GM21528 (cell line): Measurements from ENCODE around the gene ITGBL1.

ENCODE experiments used
- ATAC-seq: cut with Tn5 transposase; IDR thresholded peaks from one replicate; pipeline ENCODE4 v1.9.1; 2021; ENCODE audit warnings: mild to moderate bottlenecking, moderate library complexity; ENCODE audit not compliant: unreplicated experiment, low FRiP score

The ITGBL1 gene

DNA sequence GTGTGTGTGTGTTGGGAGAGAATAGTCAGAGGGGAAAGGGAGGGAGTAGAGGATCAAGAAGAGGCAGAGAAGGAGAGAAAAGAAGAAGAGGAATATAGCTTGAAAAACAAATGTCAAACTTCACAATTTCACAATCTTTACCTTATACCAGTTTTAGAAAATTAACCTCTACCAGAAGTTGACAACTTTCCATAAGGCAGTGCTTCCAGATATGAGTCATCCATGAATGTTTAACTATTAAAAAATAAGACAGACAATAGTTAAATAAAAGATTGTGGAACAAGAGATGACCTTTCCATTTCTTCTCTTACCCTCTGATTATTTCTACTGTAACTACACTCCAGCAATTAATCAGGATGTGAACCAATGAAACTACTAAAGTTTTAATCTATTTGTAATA, 229.4 kb downstream of the ITGBL1 start:
- no peak for ATAC-seq

DNA sequence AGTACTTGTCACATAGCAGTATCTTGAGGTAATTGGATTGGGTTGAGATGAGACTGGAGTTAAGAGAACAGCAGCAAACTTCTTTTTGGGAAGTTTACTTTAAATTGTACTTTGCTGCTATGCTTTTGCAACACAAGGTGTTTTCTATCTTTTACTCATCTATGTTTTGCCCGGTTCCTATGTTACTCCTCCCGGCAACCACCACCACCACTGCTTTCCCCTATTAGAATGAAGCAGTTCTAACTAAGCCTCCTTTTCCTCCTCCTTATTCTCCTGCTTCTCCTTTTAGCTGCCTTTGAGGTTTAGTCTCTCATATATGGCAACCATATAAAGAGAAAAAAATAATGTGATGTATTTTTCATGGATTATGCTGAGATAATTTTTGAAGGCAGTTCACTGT, 233.5 kb downstream of the ITGBL1 start:
- ATAC-seq, result no peak

DNA sequence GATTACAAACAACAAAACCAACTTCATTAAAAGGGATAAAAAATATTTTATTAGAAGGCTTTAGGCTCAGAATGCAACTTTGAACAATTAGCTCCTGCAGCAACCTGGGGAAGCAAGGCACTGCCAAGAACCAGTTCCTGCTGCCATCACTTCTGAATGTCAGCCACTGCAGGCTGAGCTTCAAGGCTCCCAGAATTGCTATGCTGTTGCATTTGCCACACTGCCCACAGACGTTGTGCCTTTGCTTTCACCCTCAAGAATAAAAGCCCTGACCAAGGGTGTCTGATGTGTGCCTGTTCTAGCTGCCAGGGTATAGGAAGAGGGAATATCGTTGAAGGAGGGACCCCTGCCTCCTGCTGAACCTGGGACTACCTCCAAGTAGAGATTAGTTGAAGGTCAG, 238.4 kb downstream of the ITGBL1 start:
- ATAC-seq, result no peak

DNA sequence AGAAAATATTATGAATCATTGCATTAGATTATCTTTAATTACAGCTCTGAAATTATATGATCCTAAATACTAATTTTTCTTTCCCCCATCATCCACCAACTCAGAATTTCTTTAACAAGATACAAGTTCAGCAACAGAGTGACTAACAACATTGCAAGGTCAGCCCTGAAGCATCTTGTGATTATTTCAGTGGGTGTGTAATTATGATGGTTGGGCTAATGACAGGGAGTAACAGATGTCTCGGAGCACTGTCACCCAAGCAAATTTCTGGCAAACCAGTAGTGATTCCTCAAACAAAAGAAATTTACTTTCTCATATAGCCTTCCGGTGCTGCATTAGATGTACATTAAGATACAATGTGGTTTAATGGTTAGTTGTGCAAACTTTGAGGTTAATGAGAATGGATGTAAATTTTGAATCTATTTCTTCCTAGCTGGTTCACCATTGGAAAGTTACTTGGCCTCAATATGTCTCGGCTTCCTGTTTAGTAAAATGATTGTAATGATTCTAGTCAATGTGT, 238.9 kb downstream of the ITGBL1 start:
- ATAC-seq, result no peak

DNA sequence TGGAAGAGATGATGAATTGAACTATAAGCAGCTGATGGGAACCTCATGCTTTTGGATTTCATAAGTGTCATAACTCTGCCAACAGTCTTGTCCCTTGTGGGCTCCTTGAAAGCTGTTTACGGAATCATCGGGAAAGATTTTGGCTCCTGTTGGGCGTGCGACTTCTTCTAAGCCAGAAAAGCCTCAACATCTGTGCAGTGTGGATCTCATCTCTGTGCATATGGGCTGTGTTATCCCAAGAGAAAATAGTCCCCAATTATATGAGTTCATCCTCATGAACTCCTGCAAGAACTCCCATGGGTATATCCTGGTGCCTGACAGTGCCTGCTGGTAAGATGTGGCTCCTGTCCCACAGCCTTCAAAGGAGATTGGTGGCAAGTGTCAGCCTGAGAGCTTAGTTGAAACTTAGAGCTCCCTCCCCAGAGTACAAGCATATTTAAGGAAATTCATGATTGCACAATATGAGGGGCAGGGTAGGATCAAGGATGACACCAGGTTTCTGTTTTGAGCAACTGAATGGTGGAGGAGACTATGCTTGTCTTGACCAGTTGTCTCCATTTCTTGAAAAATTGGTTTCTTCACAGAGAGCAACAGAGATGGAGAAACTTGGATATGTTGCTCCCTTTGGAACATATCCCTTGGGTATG, 243.5 kb downstream of the ITGBL1 start:
- no peak for ATAC-seq

DNA sequence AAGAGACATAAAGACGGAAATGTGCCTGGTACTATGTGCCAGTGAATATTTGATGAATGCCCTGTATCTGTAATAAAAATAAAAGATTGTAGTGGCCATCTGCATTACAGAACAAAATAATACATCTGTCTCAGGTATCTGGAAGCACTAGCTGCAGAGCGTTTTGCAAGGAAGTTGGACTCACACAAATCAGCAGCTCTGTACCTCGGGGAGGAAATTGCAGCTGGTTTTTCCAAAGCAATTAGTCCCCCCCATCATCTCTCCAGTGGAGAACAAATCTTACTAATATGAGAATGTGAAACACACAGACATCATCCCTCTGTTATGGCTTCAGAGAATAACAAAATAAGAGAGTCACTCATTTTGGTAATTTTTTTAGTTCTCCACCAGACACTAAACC, 245.3 kb downstream of the ITGBL1 start:
- no peak for ATAC-seq

DNA sequence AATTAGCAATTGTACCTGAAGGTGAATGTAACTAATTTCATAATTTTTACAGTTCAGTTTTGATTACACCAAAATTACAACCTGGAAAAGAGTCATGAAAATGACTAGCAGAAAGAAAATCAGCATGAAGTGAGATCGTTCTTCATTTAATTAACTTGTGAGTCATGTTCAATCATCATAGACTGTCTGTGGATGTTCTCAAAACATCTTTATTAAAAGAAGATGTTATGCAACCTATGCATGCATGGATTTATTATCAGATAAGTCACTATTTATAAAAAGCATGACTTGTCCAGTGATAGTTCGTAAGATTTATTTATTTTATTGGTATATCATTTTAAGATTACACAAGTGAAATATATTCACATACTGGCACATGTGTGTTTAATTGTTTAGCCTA, 245.9 kb downstream of the ITGBL1 start:
- no peak for ATAC-seq

DNA sequence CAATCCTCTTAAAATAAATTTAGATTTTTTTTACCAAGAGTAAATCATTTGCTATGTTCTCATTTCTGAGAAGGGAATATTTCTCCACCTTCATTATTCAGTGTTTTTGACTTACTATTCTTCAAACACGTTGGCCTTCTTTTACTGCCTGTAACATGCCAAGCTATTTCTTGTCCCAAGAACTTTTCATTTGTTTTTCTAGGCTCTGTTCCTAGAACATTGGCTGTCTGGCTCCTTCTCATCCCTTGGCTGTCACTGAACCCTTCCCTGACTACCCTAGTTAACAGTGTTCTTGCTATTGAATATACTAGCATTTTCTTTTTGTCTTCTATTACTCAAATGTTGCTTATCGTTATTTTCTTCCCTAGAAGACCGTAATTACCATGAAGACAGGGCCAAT, 248.1 kb downstream of the ITGBL1 start:
- no peak for ATAC-seq

DNA sequence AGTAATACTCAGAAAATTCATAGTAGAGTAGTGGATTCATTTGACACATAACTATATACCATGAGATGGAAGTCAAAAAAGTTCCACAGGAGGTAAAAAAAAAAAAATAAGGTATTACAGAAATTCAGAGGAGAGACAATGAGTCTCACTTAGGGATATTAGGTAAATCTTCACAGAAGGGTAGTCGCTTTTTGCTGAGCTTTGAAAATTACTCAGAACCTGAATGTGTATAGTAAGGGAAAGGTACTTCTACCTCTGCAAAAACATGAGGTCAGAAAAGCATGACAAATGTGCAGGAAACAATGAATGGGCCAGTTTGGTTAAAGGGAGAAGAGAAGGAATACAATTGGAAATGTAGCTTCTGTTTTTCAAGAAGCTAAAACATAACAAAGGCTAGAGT, 250.6 kb downstream of the ITGBL1 start:
- no peak for ATAC-seq

DNA sequence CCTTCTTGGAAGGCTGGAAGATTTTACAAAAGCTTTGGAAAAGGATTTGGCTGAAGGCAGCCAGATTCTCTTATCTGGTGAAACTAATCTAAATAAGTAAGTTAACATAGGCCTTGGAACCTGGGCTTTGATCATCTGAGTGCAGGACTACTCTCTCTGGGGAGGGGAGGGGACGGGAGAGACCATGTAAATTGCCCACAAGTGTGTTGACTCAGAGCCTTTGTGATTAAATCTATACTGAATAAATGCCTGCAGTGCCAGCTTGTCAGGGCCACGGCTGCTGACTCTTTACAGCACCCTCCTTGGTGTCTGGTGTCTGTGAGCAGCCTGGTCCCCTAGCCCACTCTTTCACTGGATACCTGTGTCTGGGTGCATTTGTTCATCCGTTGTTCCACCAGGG, 251.4 kb downstream of the ITGBL1 start:
- no peak for ATAC-seq

DNA sequence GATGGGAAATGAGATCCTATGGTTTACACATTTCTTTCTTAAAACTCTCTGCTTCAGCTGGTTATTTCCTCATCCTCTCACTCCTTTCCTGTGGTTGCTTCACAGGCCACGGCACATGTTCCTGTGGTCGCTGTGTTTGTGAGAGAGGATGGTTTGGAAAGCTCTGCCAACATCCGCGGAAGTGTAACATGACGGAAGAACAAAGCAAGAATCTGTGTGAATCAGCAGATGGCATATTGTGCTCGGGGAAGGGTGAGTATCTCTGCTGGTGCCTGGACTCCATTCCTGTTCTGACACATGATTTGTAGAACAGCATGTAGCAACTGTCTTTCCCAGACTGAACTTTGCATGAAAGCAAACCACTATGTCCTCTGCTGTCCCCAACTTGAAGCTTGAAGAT, 254.2 kb downstream of the ITGBL1 start:
- no peak for ATAC-seq

DNA sequence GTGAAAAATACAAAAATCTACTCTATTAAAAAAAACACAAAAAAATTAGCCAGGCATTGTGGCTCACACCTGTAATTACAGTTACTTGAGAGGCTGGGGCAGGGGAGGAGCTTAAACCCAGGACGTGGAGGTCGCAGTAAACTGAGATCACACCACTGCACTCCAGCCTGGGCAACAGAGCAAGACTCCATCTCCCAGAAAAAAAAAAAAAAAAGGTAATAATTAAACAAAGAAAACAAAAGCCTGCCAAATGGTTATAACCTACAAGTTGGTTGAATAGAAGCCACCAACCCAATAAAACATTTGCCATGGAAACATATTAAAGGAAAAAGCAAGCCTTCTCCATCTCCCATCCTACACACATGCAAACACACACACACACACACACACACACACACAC, 255.2 kb downstream of the ITGBL1 start:
- ATAC-seq, result no peak

DNA sequence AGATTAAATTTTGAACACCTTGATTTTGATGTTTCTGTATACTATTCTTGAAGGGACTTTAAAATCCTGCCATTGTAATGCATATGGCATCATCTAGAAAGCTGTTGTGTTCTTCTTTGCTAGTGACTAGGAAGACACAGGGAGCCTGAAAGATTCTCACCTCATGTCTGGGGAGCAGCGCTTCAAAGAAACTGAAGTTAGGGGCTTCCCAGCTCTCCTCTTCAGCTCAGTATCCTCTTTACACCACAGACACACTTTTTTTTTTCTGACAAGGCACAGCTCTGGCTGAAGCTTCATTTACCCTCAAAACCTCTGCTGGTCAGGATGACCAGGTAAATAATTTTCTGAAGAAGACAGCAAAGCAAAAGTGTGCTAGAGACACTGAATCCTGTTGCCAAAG, 255.6 kb downstream of the ITGBL1 start:
- no peak for ATAC-seq

DNA sequence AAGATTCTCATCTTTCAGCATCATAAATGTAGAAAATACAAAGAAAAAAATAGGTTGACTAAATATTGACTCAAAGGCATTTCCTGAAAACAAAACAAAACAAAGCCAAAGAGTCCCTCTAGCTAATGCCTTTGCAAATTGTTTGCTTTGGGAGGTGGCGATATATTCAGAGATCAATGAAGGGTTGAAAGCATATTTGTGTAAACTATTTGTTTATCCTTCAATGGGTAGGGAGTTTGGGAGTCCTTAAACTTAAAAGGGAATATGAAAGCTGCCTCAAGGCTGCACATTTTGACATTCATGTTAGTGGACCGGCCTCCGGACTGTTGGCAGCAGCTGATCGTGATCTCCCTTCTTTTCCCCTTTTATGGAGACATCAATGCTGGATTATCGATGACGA, 257.5 kb downstream of the ITGBL1 start:
- ATAC-seq, result no peak

DNA sequence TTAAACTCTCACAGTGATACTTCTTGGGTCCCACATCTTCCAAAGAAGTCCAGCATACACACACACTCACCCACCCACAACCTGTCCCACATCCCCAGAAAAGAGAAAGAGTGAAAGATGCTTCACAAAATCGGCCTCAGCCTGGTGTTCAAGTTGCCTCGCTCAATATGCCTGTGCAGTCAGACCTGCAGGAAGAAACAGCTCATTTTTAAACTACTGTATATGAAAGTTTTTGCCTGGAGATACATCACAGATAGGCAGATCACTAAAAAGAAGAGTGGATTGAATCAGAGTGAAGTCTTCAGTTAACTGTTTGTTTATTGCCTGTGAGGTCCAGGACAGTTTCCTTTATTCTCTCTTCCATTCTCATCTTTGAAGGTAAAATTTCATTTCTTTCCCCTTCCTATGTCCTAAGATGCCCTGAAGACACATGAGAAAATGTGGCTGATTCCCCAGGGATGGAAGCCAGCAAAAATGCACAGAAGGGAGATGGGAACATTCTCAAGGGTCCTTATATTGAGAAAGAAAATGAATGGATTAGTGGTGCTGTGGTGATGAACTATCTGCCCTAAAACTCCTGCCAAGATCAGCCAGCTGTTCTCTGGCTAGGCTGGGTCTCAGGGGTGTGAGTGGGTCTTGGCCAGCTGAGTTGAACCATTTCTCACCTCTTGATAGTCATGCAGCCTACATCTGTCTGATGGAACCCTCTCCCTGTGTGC, 259.0 kb downstream of the ITGBL1 start:
- ATAC-seq, result no peak

DNA sequence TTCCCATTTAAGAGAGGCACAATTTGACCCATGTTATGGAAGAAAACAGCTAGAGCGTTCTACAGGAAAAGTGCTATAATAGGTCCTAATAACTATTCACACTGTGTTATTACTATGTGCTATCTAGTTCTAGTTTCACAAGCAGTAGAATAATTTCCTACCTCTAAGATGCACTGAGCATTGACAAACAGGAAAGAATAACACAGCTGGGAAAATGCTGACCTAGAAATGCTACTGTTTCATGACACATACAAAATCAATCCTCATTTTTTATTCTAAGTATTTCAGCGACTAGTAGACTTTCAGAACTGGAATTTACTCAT, 259.5 kb downstream of the ITGBL1 start:
- ATAC-seq, result no peak

DNA sequence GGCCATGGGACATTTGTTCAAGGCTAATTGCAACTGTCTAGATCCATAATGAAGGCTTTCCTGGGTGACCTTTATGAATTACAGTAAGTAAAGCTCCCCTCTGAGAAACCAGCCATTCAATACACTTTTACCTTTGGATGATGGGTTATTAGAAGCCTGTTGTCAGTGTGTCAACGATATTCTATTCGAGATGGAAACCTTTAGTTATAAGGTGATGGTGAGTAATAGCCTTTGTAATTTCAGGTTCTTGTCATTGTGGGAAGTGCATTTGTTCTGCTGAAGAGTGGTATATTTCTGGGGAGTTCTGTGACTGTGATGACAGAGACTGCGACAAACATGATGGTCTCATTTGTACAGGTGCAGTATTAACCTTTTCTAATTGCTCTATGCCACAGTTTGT, 261.7 kb downstream of the ITGBL1 start:
- ATAC-seq, result no peak

DNA sequence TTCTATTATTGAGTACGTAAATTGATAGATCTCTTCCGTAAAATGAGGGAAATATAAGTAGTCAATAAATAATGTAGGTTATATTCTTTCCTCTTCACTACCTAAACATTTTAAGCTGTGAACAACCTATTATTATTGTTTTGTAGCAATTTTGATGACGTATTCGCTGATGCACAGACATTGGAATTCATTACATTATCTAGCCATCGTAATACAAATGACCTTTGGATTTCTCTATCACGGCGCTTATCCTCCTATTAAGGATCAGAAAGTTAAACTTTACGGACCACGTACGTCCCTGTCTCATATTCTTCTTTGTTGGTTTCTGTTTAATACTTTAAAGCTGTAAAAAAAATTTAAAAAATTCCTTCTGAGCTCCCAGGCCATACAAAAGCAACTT, 264.9 kb downstream of the ITGBL1 start:
- no peak for ATAC-seq

DNA sequence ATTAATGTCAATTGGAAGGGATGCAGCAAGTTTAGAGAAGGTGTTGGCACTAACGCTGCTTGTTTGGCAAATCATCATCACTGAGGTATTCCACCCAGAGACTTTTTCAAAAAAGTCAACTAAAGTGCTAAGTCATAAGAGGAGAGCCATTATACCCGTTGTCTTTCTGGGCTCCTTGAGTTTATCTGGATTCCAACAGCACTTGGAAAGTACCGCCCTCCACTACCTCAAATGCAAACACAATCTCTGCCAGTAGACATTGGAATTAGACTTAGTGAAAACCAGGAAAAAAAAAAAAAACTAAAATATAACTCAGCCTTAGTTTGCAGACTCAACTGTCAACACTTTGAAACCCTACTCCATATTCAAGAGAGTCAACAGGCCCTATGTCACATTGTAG, 266.0 kb downstream of the ITGBL1 start:
- no peak for ATAC-seq

DNA sequence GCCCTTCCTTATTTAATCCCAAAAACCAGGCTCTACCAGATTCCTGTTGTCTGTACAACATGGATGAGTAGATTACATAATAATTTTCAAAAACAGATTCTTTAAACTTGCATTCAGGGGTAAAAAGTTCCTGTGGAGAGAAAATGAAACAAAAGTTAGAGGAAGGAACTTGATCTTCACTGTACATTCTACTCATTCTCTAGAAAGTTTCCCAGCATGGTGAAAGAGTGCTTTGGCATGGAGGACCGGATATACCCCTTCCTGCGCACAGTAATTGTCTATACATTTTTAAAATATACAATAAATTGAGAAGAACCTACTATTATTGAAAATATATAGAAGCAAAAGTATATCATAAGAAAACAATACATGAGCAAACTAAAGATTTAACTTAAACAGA, 274.2 kb downstream of the ITGBL1 start:
- ATAC-seq, result no peak

DNA sequence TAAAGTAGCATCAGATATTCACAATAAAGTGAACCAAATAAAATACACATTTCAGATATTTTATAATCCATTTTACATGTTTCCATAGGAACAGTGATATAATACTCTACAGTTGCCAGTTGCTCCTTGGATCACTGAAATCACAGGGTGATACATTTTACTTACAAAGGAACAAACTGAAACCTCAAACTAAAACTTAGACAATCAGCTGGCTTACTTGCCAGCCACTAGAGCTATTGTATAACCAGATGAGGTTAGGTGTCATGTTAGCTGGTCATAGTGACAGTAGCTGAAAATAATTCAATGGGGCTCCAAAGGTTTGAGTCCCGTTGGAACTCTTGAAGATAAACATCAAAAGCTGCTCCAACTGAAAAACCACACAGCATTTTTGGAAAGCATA, 274.6 kb downstream of the ITGBL1 start:
- ATAC-seq, result peak; percentile 66

DNA sequence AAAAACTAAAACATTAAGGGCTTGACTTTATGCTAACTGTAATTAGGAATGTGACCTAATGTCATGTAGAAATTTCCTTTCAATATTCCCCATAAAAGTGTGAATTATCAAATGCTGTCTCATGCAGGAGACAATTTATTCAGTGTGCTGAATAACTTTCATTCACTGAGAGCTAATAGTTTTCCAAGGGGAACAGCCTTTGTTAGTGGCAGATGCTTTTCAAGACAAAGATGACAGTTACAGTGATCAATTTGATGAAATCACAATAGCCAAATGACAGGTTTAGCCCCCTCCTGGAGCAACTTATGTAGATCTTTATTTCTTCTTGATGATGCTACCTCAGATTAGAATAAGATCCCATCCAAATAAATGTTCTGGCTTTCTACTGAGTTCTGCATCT, 275.5 kb downstream of the ITGBL1 start:
- ATAC-seq, result no peak
